ENCODE data around the gene PTCD3. TPM values are rescaled to one million over a fixed set of nuclear protein-coding genes. Genes with fewer than 3 reads are reported as not detected.

PTCD3 gene
- total and polyA plus RNA-seq, 9 donors, result 32.5 to 98.5 (median 79.4) TPM

DNA sequence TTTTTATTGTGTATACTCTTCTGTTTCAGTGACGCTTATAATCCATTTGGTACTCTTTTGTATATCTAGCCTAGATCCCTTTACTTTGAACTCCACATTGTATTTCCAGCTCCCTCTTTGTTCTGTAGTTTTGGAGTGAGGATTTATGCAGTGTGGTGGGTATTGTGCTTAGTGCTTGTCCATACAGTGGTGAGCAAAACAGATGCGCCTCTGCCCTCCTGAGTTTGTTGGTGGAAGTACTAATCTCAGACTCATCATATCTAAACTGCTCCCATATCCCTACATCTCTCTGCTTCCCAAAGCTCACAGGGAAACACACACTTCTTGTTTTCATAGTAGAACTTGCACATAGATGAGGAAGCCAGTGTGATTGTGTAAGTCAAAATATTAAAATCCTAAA is 12.1 kb downstream of the PTCD3 start:
- TF ChIP-seq POLR2A (IDR thresholded peaks at IDR 0.05) (no peak), EP300 (IDR thresholded peaks at IDR 0.05) (no peak)
- TF ChIP-seq, protein P1, sequence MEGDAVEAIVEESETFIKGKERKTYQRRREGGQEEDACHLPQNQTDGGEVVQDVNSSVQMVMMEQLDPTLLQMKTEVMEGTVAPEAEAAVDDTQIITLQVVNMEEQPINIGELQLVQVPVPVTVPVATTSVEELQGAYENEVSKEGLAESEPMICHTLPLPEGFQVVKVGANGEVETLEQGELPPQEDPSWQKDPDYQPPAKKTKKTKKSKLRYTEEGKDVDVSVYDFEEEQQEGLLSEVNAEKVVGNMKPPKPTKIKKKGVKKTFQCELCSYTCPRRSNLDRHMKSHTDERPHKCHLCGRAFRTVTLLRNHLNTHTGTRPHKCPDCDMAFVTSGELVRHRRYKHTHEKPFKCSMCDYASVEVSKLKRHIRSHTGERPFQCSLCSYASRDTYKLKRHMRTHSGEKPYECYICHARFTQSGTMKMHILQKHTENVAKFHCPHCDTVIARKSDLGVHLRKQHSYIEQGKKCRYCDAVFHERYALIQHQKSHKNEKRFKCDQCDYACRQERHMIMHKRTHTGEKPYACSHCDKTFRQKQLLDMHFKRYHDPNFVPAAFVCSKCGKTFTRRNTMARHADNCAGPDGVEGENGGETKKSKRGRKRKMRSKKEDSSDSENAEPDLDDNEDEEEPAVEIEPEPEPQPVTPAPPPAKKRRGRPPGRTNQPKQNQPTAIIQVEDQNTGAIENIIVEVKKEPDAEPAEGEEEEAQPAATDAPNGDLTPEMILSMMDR (IDR thresholded peaks at IDR 0.05), result no peak
- Histone ChIP-seq H3K4me1 (ENCODE audit: insufficient read depth) (peaks cover 6% of the 10 kb centered on the region), H3K27ac (no peak overlapping the region), H3K27me3 (no peaks in the 10 kb centered on the region), H3K4me3 (no peak overlapping the region), H3K36me3 (no peaks in the 10 kb centered on the region), H3K9me3 (no peaks in the 10 kb centered on the region)
- DNase-seq, result no peak
- intact Hi-C loops (cut with DNase I), result no loop called here
- 94 to 96% (median 96%) methylated on average over 2 of the region's 2 CpGs for WGBS, 3 donors

DNA sequence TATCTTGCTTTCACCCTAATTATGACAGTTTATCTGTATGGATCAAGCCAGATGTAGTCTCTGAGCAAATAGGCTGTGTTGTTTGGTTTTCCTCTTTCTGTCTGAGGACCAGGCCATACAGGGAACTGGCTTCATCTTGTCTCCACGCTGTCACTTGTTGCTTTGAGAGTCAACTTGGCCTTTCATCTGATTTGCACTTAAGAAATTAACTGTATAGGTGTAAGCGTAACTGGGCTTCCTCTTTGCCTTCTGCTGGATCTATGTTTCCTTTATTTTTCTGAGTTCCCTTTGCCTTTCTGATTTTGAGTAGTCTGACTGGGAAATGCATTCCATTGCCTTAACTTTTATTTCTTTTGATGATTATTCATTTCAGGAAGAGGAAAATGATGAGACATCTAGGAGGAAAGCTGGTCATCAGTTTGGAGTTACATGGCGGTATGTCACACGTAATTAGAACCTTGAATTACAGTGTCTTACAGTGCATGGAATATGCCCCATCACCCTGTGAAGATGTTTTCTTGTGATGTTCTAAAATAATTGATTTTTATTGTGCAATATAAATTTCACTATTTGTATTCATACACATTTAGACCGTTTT is 17.4 kb downstream of the PTCD3 start:
- Histone ChIP-seq H3K27ac (no peak overlapping the region), H3K9me3 (no peaks in the 10 kb centered on the region), H3K4me1 (ENCODE audit: insufficient read depth) (no peaks in the 10 kb centered on the region), H3K36me3 (no peaks in the 10 kb centered on the region), H3K27me3 (no peaks in the 10 kb centered on the region), H3K4me3 (no peak overlapping the region)
- 82 to 89% (median 82%) methylated on average over 5 of the region's 5 CpGs for WGBS, 3 donors
- intact Hi-C loops (cut with DNase I), result no loop called here
- DNase-seq, result no peak
- TF ChIP-seq, protein P1 (IDR thresholded peaks at IDR 0.05), result no peak
- TF ChIP-seq POLR2A (IDR thresholded peaks at IDR 0.05) (no peak), EP300 (IDR thresholded peaks at IDR 0.05) (no peak)

DNA sequence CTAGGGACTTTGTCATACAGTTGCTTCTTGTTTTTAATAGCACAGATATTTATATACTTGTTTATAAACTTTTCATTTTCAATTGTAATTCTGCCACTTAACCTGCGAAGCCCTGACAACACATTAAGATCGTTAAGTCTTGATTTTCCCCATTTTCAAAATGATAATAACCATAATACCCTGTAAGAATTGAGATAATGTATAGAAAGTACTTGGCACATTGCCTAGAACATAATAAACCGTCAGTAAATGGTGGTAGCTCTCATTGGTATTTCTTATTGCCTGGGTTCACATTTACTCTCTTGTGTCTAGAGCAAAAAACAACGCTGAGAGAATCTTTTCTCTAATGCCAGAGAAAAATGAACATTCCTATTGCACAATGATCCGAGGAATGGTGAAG is 18.6 kb downstream of the PTCD3 start:
- Histone ChIP-seq H3K27ac (no peak overlapping the region), H3K27me3 (no peaks in the 10 kb centered on the region), H3K9me3 (no peaks in the 10 kb centered on the region), H3K4me1 (ENCODE audit: insufficient read depth) (no peaks in the 10 kb centered on the region), H3K36me3 (no peaks in the 10 kb centered on the region), H3K4me3 (no peak overlapping the region)
- DNase-seq, result no peak
- intact Hi-C loops (cut with DNase I), result no loop called here
- 74 to 79% (median 75%) methylated on average over 5 of the region's 5 CpGs for WGBS, 3 donors
- TF ChIP-seq EP300 (IDR thresholded peaks at IDR 0.05), result no peak
- TF ChIP-seq, protein P1 (IDR thresholded peaks at IDR 0.05), result no peak
- TF ChIP-seq POLR2A (IDR thresholded peaks at IDR 0.05), result no peak

DNA sequence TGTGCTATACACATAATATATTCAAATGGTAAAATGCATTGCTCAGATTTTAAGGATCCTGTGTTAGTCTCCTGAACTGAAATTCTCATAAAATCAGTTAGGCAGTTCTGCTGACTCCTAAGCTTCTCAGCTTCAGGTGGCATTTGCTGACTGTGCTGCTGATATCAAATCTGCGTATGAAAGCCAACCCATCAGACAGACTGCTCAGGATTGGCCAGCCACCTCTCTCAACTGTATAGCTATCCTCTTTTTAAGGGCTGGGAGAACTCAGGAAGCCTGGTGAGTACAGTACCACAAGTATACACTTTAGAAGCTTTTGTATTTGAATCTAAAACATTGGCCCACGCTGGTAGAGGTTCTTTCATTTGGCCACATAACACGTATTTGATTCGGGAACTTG is 28.7 kb downstream of the PTCD3 start:
- DNase-seq, result no peak
- Histone ChIP-seq H3K4me1 (ENCODE audit: insufficient read depth) (no peaks in the 10 kb centered on the region), H3K27ac (no peak overlapping the region), H3K36me3 (no peaks in the 10 kb centered on the region), H3K9me3 (no peaks in the 10 kb centered on the region), H3K4me3 (no peak overlapping the region), H3K27me3 (no peaks in the 10 kb centered on the region)
- TF ChIP-seq EP300 (IDR thresholded peaks at IDR 0.05), result no peak
- TF ChIP-seq, protein P1 (IDR thresholded peaks at IDR 0.05), result no peak
- TF ChIP-seq POLR2A (IDR thresholded peaks at IDR 0.05), result no peak
- intact Hi-C loops (cut with DNase I), result no loop called here
- 84 to 93% (median 90%) methylated on average over 4 of the region's 4 CpGs for WGBS, 3 donors

Data from ovary (tissue), 9 donors.